GM18526 (cell line): ENCODE results near the gene GPRC5B.

Source experiments
- POLR2A ChIP-seq: IDR thresholded peaks from 3 replicates; pipeline ENCODE4 v1.6.1; 2011; ENCODE audit not compliant: insufficient read length; ENCODE audit errors: extremely low read depth

Gene GPRC5B

DNA sequence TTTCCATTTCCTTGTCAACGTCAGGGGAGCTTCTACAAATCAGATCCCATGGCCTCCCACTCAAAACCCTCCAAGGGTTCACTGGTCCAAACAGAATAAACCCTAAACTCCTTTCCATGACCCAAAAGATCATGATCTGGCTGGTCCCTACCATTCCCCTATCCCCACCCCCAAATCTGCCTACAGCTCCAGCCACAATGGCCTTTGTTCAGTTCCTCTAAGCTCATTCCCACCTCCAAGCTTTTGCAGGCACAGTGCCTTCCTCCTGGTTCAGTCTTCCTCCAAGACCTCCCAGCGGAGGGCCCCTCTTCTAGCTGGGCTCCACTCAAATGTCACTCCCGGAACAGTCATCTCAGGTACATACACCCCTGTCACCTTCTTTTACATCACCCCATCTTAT, 2.0 kb downstream of the GPRC5B start:
- TF ChIP-seq POLR2A: no peak

DNA sequence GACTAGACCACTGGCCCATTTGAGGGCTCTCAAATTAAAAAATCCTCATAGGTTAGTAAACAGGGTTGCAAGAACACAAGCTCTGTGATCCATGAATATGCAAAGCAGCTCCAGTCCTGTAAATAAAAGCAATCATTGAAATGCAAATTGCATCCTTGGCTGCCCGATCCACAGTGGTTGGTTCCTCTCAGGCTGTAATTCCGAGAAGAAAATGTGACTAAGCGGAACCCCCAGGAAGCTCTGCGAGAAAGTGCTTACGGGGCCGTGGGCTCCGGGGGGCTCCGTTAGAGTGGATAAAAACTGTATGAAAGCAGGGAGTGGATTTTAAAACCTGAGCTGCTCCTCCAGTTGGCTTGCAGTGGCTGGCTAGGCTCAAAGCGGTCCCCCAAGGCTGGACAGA, 2.5 kb downstream of the GPRC5B start:
- TF ChIP-seq POLR2A: no peak

DNA sequence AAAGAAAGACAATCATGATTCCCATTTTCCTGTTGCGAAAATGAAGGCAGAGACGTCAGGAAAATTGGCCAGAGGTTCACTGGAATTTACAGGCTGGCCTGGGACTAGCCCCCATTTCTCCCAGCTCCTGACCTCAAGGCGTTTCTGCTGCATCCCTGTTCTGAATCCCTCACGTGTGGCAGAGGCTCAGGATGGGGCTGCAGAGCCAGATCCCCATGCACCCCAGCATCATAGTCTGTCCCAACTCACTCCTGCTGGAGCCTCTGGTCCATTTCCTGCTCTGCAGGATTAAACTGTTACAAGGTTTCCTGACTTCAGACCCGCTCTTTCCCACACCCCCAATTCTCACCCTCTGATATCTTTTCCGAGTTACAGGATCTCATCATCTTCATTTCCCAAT, 2.9 kb downstream of the GPRC5B start:
- no peak for TF ChIP-seq POLR2A

- TF ChIP-seq POLR2A: no peak
Observed at GRCh38 chr16:19881028-19881427, 3.6 kb downstream of the GPRC5B start.

DNA sequence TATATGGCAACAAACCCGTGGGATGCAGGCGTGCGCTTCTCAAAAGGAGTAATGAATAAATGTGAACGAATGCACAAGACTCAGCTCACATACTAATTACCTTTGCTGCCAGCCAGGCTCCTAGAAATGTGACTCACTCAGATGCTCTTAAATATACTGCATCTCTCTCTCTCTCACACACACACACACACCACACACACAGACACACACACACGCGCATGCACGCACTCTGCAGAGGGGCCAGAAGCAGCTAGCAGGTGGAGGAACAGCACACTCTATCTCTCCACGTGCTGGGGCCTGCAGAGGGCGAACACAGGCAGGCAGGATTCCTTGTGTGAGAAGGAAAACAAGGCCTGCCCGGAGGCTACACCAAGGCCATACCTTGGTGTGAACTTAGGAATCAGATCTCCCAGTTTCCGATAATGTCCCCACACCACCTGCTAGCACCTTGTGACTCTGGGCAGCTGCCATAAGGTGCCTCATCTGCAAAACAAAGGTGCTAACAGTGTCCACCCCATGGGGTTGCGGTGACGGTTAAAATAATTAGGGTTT, 5.3 kb downstream of the GPRC5B start:
- TF ChIP-seq POLR2A: no peak

- TF ChIP-seq POLR2A: no peak
Observed at GRCh38 chr16:19878757-19879156, 5.9 kb downstream of the GPRC5B start.

- TF ChIP-seq POLR2A: no peak
Observed at GRCh38 chr16:19876501-19877059, 8.1 kb downstream of the GPRC5B start.

- TF ChIP-seq POLR2A: no peak
Observed at GRCh38 chr16:19875900-19876299, 8.7 kb downstream of the GPRC5B start.

GRCh38 chr16:19874851-19875546, 9.6 kb downstream of the GPRC5B start:
- no peak for TF ChIP-seq POLR2A

DNA sequence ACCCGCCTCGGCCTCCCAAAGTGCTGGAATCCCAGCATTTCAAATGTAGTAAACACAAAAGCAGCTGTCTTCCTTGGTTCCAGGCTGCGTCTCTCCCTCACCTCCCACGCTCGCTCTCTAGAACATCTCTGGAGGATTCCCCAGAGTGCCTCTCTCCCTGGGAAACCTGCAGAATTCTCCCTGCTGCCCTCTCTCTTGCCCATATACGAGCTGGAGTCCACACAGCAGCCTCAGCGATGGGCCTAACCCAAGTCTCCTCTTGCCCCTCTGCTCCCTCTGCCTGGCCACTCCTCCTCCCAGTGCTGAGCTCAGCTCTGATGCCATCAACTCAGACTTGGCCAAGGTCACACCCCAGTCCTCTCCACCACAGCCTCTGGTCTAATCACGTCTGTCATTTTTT, 10.6 kb downstream of the GPRC5B start:
- TF ChIP-seq POLR2A: no peak

GRCh38 chr16:19872935-19873334, 11.7 kb downstream of the GPRC5B start:
- no peak for TF ChIP-seq POLR2A

GRCh38 chr16:19872179-19872863, 12.3 kb downstream of the GPRC5B start:
- no peak for TF ChIP-seq POLR2A

GRCh38 chr16:19871721-19872120, 12.9 kb downstream of the GPRC5B start:
- no peak for TF ChIP-seq POLR2A

GRCh38 chr16:19868421-19868820, 16.2 kb downstream of the GPRC5B start:
- TF ChIP-seq POLR2A: no peak

GRCh38 chr16:19864566-19864965, 20.1 kb downstream of the GPRC5B start:
- no peak for TF ChIP-seq POLR2A

DNA sequence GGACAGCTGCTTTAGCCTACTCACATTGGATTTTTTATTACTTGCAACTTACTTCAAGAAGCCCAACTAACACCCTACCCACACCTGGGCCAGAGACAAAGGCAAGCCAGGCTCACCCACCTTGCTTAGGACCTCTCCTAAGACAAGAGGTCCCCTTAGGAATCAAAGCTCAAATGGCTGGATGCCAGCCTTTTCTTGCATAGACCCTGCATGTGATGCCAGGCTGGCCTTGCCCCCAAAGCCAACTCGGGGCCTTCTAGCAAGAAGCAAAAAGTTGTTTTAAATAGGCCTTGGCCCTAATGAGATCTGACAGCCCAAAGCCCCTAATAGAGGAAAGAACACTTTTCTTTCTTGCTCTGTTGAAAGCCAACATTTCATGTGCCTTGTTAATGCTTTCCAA, 20.7 kb downstream of the GPRC5B start:
- TF ChIP-seq POLR2A: no peak
